AG04450 (cell line): ENCODE data around the gene OPCML. TPM values are rescaled to one million over a fixed set of nuclear protein-coding genes. Genes with fewer than 3 reads are reported as not detected.

ENCODE experiments used
- CTCF ChIA-PET: fragments of 300-600, 350-600 bp; formaldehyde crosslinking; extraction: SDS; loops from one replicate; lab custom pipeline; 2022; ENCODE audit warnings: antibody characterized with exemption, inconsistent platforms; lab: Charles Lee
- POLR2A ChIA-PET: fragments of 350-600 bp; formaldehyde crosslinking; extraction: SDS; loops from one replicate; lab custom pipeline; 2021; ENCODE audit warnings: antibody characterized with exemption, inconsistent platforms; lab: Yijun Ruan, JAX
- DNase-seq: peaks from one replicate; pipeline ENCODE4 v3.0.0-alpha.2; 2011; ENCODE audit warnings: low read depth, low spot score
- H3K27ac ChIP-seq: one replicate; pipeline ENCODE4 v1.5.1; 2012; ENCODE audit warnings: low read depth, low read length, control low read depth
- H3K27me3 ChIP-seq: one replicate; pipeline ENCODE4 v1.6.0; 2012; ENCODE audit warnings: low read length; ENCODE audit not compliant: control insufficient read depth, insufficient read depth
- H3K4me3 ChIP-seq: 2 replicates; pipeline ENCODE4 v1.5.1; 2011; ENCODE audit warnings: mild to moderate bottlenecking, low read depth, low read length, control low read depth
- H3K9me3 ChIP-seq: 2 replicates; pipeline ENCODE4 v1.5.1; 2012; ENCODE audit warnings: low read length; ENCODE audit not compliant: control insufficient read depth, insufficient read depth
- CTCF ChIP-seq: IDR thresholded peaks from 2 replicates; pipeline ENCODE4 v1.5.1; 2011; ENCODE audit warnings: low read depth, low read length, control low read depth, inconsistent platforms
- polyA plus RNA-seq: library from polyadenylated mRNA; depleted of rRNA; stranded (reverse); fragments of >200 nt; gene quantifications from 2 replicates; pipeline ENCODE4 v1.2.3, GENCODE V29; 2011

Gene OPCML
- polyA plus RNA-seq, 1 experiment = 1.1 TPM

GRCh38 chr11:132430429-132431062 lies 1101.8 kb downstream of the OPCML start:
- Histone ChIP-seq H3K27me3 (no peaks in the 10 kb centered on the region), H3K9me3 (no peaks in the 10 kb centered on the region), H3K27ac (no peak overlapping the region), H3K4me3 (no peak overlapping the region)
- TF ChIP-seq CTCF = no peak
- ChIA-PET POLR2A (no interaction called here), CTCF (no interaction called here)
- no peak for DNase-seq

- CTCF ChIA-PET = no interaction called here
These were observed 1102.6 kb downstream of the OPCML start for GRCh38 chr11:132429685-132430084.

GRCh38 chr11:132427611-132428010 lies 1104.7 kb downstream of the OPCML start:
- POLR2A ChIA-PET = no interaction called here
- CTCF ChIA-PET = interaction anchor here (0.6 to 1.2 kb wide), 2 partner anchors 403 to 513 kb away, joined by 3 to 4 read pairs; no protein-coding TSS in a partner anchor
- Histone ChIP-seq H3K4me3 (no peak overlapping the region), H3K9me3 (no peaks in the 10 kb centered on the region), H3K27ac (no peak overlapping the region), H3K27me3 (no peaks in the 10 kb centered on the region)
- no peak for TF ChIP-seq CTCF
- DNase-seq = no peak

More at GRCh38 chr11:132429685-132430084, 1102.6 kb downstream of the OPCML start:
- DNase-seq = no peak
- POLR2A ChIA-PET = no interaction called here
- Histone ChIP-seq H3K27ac (no peak overlapping the region), H3K9me3 (no peaks in the 10 kb centered on the region), H3K27me3 (no peaks in the 10 kb centered on the region), H3K4me3 (no peak overlapping the region)
- TF ChIP-seq CTCF = no peak

GRCh38 chr11:132424433-132424832 lies 1107.9 kb downstream of the OPCML start:
- ChIA-PET CTCF (no interaction called here), POLR2A (no interaction called here)
- TF ChIP-seq CTCF = no peak
- Histone ChIP-seq H3K27ac (no peak overlapping the region), H3K27me3 (no peaks in the 10 kb centered on the region), H3K4me3 (no peak overlapping the region), H3K9me3 (no peaks in the 10 kb centered on the region)
- no peak for DNase-seq

GRCh38 chr11:132423266-132423665 lies 1109.0 kb downstream of the OPCML start:
- H3K9me3 ChIP-seq = no peaks in the 10 kb centered on the region
- no peak overlapping the region for H3K27ac ChIP-seq
- ChIA-PET POLR2A (no interaction called here), CTCF (interaction anchor here (1.6 kb wide), 1 partner anchor 21 kb away, joined by 3 read pairs; no protein-coding TSS in a partner anchor)
- H3K4me3 ChIP-seq = no peak overlapping the region
- no peaks in the 10 kb centered on the region for H3K27me3 ChIP-seq
- no peak for DNase-seq
- TF ChIP-seq CTCF = no peak
